HCEC 1CT (cell line): ENCODE measurements around the gene ADCY1.

Source experiments
- DNase-seq: peaks from one replicate; pipeline ENCODE4 v3.0.0-alpha.2; 2017

Gene ADCY1

DNA sequence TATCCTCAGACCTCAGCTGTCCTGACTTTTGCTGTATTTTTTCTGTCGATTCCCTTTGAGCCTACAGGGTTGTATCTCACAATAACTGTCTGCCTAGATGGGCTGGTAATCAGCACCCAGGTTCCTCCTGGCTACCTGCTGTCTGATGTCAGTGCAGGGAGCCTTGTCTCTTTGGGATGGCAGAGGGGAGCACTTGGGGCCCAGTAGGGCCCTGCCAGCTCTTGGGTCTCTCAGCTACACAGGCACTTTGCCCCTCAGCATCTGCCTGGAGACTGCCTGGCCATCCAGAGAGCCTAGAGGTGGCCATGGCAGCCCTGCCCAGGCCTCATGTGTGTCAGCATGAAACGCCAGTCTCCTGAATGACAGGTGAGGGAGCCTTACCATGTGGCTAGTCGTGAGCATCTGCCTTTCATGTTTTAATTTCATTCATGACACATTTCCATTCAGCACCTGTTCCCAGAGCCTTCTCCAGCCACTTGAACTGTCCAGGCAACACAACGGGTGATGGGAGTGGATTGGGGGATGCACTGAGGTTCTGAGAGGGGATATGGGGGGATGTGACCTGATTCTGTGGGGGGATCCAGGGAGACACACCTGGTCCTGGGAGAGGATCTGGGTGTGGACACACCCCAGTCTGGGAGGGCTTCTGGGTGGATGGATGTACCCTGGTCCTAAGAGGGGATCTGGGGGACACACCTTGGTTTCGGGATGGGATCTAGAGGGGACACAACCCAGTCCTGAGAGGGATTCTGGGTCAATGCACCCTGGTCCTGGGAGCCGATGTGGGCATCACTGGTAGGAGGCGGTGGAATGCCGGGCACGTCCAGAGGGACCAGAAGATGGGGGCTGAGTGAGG is 21.9 kb downstream of the ADCY1 start:
- DNase-seq = no peak

DNA sequence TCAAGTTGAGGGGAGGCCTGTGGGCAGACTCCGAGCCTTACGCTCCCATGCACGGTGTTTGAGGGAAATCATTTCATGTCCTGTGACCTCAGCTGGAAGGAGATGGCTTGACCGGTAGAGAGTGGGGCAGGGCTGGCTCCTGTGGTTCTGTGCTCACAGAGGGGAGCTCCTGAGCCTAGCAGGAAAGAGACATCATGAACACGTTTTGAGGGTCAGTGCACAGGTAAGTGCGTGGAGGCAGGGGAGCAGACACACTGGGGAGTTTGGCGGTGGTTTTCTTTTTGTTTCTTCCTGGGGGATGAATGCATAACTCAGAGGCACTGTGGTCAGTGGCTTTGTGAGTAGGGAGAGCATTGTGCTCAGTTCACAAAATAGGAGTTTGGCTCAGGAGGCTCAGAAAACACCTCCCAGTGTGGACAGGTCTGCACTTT is 22.5 kb downstream of the ADCY1 start:
- DNase-seq = no peak

DNA sequence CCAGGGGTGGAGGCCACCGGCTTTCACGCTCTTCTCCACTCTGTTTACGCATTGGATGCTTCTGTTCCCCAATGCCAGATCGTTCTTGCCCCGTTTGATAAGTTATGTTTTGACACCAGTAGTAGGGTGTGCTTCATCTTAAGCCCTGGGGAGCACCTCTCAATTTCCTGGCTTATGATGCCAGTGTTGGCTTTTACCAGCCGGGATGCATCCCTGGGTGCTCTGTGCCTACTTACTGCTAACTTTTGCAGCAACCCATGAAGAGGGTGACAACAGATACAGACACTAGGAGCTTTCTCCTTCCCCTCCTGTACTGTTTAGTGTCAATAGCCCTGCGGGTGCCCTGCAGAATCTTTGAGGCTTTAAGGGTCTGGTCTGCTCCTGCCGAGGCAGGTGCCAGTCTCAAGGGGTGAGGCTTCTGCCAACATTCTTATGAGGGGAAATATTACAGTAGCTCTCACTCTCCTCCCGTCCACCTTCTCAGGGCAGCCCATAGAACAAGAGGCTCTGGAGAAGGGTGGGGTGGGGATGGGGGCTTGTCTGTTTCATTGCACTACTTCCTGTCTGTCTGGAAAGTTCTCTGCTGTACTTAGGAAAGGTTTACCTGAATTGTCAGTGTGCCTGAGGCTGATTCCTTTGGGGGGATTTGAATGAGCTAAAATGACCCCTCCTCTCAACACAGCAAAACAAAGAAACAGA is 23.3 kb downstream of the ADCY1 start:
- DNase-seq = no peak

DNA sequence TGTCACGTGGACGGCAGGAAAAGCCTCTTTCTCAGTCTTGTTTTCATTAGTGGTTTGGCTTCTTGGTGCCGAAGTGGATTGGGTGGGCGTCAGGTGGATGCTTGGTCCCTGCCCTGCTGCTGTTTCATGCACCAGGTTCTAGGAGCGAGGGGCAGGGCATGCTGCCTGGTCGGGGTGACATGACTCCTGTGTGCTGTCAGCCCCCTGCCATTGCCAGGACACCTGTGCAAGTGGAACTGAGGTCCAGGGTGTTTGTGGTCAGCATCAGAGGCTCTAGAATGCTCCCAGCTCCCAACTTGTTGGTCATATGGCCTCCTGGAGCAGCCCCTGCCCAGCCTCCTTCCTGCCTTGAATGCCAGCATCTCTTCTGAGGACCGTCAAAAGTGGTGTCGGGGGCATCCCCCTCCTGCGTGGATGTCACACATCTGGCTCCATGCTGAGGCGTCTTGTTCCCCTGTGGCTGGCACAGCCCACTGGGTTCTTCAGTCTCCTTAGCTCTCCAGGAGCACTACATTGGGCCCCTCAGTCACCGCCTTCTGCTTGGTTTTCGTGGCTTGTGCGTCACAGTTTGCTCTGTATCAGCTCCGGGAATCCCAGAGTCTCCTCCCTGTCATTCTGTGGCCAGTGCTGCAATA is 24.8 kb downstream of the ADCY1 start:
- DNase-seq = no peak

DNA sequence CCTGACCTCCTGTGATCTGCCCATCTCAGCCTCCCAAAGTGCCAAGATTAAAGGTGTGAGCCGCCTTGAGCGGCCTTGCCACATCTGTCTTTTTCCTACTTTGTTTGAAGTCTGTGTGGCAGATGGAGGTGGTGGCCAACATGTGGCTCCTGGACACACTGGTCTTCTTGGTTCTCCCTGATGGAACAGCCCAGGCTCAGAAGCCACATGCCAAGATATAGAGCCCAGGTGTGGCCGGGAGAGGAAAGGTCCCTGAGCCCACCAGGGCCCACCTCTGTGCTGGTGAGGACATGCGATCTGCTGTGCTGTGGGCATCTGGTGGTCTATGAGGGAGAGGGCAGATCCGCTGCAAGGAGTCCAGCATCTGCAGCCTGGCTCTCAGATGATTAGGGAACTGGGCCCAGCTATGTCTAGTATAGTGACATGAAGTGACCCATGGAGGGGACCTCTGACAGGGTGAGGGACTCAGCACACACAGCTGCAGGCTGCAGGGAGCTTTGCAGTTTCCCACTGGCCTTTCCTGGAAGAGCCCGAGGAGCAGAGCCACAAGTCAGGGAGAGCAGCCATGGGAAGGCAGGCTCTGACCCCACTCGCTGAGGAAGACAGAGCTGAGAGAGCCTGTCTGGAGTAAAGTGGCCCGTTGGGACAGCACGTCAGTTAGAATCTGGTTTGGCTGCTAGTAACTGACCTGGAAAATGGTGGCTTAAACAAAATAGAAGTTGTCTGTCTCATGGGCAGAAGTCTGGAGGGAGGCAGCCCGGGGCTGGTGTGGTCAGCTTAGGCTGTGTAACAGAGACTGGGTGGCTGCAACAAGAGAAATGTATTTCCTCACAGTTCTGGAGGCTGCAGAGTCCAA is 25.9 kb downstream of the ADCY1 start:
- no peak for DNase-seq

DNA sequence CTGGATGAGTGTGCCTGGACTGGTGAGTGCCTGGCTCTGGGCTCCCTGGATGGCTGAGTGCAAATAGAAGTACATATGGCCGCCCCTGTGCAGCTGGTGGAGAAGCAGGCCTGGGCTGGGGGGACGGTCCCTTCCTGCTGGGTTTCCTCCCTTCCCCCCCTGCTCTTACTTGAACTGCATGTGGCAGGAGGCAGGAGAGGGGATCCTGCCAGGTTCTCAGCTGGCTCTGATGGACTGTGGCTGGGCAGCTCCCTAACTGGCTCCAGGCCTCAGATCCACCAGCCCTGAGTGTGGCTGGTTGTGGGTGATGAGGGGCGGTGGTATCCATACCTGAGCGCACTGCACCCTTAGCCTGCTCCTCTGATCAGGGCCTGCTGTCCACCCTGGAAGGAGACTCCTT is 26.9 kb downstream of the ADCY1 start:
- DNase-seq = no peak

DNA sequence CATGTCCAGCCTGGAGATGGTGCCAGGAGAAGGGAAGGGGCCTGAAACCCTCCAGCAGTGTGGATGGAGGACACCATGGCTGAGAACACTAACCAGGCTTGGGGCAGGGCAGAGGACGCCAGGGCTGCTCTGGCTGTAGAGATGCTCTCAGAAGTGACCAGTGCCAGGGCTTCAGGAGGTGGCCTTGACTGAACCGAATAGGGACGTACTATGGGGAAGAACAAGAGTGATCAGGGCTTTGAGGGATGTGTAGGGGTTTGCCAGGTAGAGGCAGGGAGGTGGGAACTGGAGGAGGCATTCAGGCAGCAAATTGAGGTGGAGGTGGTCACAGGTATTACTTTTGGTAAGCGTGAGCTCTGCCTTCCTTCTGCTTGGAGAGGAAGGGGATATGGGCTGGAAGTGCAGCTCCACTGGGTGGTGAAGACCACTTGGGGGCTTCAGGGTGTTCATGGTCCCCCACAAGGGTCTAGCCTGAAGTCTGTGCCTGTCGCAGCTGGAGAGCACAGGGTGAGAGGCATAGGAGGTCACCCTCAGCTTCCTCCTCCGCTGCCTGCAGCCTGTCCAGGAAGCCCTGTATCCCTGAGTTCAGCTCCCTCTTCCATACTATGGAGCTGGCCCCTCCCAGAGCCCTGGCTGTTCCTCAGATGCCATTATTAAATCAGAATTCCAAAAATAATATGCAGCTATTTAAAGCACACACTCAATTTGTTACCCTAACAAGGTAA is 27.8 kb downstream of the ADCY1 start:
- no peak for DNase-seq

DNA sequence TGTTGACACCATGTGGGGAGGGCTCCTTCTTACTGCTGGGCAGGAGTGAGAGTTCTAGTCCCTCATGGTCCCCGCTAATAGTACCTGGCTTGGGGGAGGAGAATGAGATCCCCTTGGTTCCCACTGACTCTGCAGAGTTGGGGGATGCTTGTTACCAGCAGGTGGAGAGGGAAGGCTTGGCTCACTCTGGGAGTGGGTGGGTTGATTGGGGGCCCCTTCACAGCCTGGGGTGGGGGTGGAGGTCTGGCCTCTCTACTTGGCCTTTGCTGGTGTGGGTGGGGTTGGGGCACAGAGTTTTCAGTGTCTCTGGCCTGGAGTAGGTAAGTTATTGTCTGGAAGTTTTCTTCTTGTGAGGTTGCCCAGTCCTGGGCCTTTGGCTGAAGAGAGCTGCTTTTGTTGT is 31.9 kb downstream of the ADCY1 start:
- no peak for DNase-seq

DNA sequence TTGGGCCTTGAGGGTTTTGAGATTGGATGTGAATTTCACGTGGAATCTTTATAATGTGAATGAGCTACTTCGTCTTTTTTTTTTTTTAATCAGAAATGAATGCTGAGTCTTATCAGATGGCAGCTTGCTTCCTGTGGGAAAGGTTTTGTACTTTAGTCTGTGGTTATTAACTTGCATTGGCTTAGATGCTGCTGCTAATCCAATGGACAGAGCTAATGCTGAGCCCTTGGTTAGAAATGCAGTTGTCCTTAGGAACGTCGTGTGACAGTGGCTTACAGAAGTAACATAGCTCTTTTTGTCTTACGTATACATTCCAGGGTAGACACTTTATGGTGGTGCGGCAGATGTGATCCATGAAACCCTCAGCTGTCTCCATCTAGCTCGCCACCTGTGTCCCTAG is 32.8 kb downstream of the ADCY1 start:
- no peak for DNase-seq

DNA sequence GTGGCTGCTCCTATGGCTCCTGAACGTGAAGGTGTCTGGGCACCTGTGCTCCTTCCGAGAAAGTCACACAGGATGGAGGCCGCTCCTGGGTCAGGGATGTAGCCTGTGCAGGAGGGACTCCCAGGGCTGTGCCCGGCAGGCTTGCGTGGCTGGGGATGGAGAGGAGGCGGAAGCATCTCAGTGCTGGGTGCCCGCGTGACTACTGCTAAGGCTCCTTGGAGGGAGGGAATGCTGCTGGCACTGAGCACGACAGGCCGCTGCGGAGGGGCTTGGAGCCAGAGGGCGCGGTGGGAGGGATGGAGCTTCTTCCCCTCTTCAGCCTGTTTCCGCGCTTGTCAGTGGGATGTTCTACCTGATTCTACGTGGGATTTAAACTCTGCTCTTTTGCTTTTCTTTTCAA is 35.0 kb downstream of the ADCY1 start:
- no peak for DNase-seq

DNA sequence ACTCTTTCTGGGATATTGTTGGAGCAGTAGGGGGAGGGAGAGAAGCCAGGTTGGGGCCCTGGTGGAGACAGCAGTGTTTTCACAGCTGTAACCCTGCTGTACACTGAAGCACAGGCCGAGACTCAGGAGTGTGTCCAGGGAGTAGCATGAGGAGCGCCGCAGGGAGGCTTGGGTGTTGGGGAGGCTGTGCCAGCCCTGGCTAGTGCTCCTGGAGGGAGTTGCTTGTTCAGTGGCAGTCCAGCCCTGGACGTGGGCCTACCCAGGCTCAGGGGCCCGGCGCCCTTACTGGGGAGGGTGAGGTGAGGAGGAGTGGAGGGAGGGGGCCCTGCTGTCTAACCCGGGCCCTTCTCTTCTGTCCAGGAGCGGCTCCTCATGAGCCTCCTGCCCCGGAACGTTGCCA is 35.9 kb downstream of the ADCY1 start:
- no peak for DNase-seq

DNA sequence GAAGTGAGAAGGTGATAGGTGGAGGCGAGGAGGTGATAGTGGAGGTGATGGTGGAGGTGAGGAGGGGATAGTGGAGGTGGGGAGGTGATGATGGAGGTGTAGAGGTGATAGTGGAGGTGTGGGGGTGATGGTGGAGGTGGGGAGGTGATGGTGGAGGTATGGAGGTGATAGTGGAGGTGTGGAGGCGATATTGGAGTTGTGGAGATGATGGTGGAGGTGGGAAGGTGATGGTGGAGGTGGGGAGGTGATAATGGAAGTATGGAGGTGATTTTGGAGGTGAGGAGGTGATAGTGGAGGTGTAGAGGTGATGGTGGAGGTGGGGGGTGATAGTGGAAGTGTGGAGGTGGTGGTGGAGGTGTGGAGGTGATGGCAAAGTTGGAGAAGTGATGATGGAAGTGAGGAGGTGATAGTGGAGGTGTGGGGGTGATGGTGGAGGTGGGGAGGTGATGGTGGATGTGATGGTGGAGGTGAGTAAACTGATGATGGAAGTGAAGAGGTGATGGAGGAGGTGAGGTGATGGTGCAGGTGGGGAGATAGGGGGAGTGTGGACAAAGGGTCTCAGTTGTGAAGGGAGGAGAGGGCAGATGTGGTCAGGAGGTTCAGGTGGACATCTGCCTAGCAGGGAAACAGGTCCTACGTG is 36.6 kb downstream of the ADCY1 start:
- DNase-seq = no peak

DNA sequence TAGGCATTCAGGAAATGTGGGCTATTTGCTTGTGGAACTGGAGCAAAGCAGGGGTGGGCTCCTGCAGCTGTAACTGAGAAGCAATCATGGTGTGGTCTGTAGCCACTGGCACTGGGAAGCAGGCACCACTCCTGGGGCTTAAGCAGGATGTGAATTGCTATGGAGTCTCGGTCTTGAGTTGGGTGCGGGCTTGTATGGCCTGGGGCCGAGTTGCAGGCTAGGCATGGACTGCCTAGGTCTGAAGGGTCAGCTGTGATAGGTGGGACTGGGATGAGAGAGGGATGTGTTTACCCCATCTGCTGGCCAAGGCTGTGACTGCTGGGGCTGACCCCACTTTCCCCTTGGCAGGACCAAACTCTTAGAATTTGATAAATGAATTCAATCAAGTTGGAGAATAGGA is 43.0 kb downstream of the ADCY1 start:
- no peak for DNase-seq

DNA sequence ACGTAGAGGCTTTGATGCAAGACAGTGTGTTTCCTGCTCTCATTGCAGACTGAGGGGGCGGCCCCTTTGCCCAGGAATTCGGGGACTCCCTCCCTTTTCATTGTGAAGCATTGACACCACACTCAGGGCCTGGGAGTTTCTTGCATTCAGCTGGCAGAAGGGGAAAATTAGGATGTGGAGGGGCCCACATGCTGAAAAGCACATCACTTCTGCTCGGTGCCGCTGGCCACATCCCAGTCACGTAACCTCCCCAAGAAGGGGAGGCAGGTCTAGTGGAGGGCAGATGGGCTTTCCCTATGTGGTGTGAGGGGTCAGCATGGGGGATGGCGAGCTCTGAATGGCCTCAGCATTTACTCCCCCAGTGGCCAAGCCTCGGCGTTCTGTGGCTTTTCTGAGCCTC is 47.9 kb downstream of the ADCY1 start:
- DNase-seq = no peak

DNA sequence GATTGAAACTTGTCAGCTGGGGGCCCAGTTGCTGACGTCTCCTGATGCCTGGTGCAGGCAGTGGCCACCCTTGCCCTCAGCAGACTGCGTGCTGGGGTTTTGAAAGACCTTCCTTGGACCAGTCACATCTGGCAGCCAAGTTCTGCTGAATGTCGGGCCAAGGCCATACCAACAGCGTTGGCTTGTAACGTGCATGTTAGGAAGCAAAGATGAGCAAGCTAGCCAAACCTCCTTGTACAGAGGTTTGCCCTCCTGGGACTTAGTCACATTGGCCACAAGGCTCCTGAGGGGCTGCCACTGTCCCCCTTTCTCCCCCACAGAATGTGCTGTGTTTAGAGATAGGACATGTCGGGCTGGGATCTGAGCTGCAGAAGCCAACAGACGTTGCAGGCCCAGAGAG is 49.0 kb downstream of the ADCY1 start:
- DNase-seq = no peak

DNA sequence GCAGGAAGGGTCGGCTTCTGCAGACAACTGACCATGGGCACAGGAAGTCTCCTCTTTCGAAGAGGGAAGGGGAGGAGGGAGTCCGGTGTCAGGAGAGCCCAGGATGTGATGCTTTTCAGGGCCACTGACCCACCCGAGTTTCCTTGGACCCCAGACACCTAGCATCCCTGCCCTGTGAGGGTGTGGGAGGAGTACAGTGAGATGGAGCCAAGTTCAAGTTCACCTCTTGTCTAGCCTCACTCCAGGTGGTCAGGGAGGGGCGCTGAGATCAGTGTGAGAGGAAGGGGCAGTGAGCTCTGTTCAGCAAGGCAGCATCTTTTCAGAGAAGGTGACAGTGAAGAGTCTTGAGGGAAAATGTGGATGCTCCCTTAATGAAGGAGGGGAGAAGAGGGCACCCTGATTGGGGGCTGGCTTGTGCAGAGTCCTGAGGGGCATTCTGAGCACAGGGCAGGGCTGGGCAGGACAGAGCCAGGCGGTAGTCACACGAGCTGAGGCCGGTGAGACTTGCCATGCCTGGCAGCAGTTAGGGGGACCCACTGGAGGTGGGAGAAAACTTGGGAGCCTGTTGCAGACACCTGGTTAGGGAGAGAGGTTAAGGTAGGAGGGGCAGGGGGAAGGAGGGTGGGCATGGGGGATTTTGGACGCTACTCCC is 49.7 kb downstream of the ADCY1 start:
- no peak for DNase-seq

DNA sequence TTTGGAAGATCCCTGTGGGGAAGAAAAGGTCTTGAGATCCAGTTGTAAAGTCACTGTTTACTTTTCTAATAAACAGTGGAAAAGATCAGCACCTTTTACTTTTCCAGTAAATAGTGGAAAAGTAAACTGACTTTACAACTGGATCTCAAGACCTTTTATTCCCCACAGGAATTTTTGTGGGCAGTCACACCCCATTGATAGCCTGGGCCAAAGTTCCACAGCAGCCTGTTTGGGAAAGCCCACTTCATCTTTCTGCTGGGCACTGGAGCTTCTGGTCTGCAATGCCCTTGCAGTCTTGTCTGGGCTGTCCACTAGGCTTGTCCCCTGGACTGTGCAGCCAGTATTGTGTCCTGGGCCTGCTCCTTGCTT is 50.2 kb downstream of the ADCY1 start:
- no peak for DNase-seq

DNA sequence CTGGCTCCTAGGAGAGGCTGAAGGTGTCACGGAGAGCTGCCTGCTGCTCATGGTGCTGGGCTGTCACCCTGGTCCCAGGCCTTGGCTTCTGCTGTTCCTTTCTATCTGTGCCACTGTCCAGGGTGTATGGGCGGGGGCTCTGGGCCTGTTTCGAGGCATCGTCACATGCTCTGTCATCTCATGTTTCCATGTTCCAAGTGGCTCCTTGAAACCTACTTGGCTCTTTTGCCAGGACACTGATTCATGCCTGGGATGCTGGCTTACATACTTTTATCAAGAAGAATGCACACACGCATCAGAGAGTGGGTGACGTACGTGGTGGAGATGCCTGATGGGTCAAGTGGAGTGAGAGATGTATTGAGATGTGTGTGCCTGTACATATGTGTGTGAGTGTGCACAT is 50.9 kb downstream of the ADCY1 start:
- DNase-seq = no peak

DNA sequence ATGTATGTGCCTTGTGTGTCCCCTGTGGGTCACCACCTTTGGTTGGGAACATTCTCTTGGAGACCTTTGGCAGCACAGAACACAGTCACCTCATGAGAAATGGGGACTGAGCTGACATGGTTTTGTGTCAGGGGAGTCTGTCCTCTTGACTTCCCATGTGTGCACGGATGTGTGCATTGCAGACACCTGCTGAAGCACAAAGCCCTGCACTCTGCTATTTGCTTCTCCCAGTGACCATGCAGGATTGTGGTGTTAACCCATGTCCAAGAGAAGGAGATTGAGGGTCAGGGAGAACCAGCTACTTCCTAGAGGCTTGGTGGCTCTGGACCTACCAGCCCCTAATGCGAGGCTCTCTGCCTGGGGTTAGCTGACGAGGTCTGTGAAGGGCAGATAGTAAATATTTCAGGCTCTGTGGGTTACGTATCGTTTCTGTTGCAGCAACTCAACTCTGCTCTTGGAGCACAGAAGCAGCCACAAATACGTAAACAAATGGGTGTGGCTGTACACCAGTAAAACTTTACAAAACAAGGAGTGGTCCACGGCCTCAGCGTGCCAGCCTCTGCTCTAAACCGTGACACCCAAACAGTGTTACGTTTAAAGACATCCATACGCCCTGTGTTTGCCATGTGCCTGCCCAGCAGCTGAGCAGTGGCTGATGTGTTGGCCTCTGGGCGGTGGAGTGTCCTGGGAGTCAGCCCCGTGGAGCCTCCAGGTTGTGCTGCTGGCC is 51.7 kb downstream of the ADCY1 start:
- DNase-seq = no peak
